Common myeloid progenitor, CD34-positive (primary cell): Measurements from ENCODE around the gene SBF2.
A peak's percentile ranks its signal among the peaks of the same experiment; 100 is the strongest.

Source experiments
- CTCF ChIA-PET: fragments of 350-600 bp; sonication (Branson Sonifier 250); formaldehyde crosslinking; loops from one replicate; lab custom pipeline; 2021; ENCODE audit warnings: antibody characterized with exemption; lab: Charles Lee
- POLR2A ChIA-PET: fragments of 350-600 bp; sonication (Branson Sonifier 250); formaldehyde crosslinking; loops from one replicate; lab custom pipeline; 2021; ENCODE audit warnings: antibody characterized with exemption; lab: Charles Lee
- DNase-seq, 3 donors: peaks; one replicate each; pipeline versions ENCODE4 v3.0.0 to v3.0.0-alpha.2; 2013
- H3K27ac ChIP-seq, 2 experiments: 1 replicate in 1 of 2; 2 replicates in 1 of 2; pipeline ENCODE4 v1.7.0; 2013; ENCODE audit warnings: inconsistent platforms in 2 of 2, low read length in 2 of 2, mild to moderate bottlenecking in 2 of 2, low read depth in 1 of 2, moderate library complexity in 1 of 2; ENCODE audit not compliant: severe bottlenecking in 2 of 2, insufficient read depth in 1 of 2, poor library complexity in 1 of 2
- H3K27me3 ChIP-seq, 5 experiments: replicated peaks in 2 of 5; 1 replicate in 3 of 5; 2 replicates in 2 of 5; pipeline versions ENCODE4 v1.6.1 to v1.7.0; 2013; ENCODE audit warnings: low read length in 4 of 5, mild to moderate bottlenecking in 2 of 5, moderate library complexity in 2 of 5, inconsistent platforms in 1 of 5; ENCODE audit not compliant: insufficient read depth in 5 of 5, control insufficient read depth in 4 of 5
- H3K36me3 ChIP-seq, 4 experiments: 1 replicate in 2 of 4; 2 replicates in 2 of 4; pipeline versions ENCODE4 v1.6.1 to v1.7.0; 2013; ENCODE audit warnings: low read length in 3 of 4, control low read depth in 1 of 4, mild to moderate bottlenecking in 1 of 4; ENCODE audit not compliant: control insufficient read depth in 4 of 4, insufficient read depth in 4 of 4
- H3K4me1 ChIP-seq, 4 experiments: 1 replicate in 3 of 4; 2 replicates in 1 of 4; pipeline versions ENCODE4 v1.6.1 to v1.7.1; 2013; ENCODE audit warnings: low read length in 3 of 4, mild to moderate bottlenecking in 3 of 4, control low read depth in 1 of 4, inconsistent platforms in 1 of 4, moderate library complexity in 1 of 4; ENCODE audit not compliant: control insufficient read depth in 4 of 4, insufficient read depth in 4 of 4; ENCODE audit errors: control extremely low read depth in 1 of 4
- H3K4me3 ChIP-seq, 7 experiments: 1 replicate in 4 of 7; 2 replicates in 3 of 7; pipeline versions ENCODE4 v1.5.1 to v1.7.0; 2013; ENCODE audit warnings: mild to moderate bottlenecking in 7 of 7, low read length in 6 of 7, moderate library complexity in 6 of 7, inconsistent platforms in 2 of 7, low read depth in 2 of 7, control low read depth in 1 of 7; ENCODE audit not compliant: insufficient read depth in 4 of 7, control insufficient read depth in 1 of 7; ENCODE audit errors: extremely low read depth in 1 of 7
- H3K9me3 ChIP-seq, 5 experiments: 1 replicate in 4 of 5; 2 replicates in 1 of 5; pipeline versions ENCODE4 v1.6.1 to v1.7.1; 2013; ENCODE audit warnings: low read length in 4 of 5, mild to moderate bottlenecking in 2 of 5, inconsistent platforms in 1 of 5, low read depth in 1 of 5, moderate library complexity in 1 of 5; ENCODE audit not compliant: control insufficient read depth in 4 of 5, insufficient read depth in 2 of 5; ENCODE audit errors: control extremely low read depth in 1 of 5
- WGBS: methylation state at CpG from one replicate; pipeline ENCODE4 v1.1.5; 2013; ENCODE audit not compliant: insufficient coverage; 5-methylcytosine and 5-hydroxymethylcytosine counted together

SBF2 gene

DNA sequence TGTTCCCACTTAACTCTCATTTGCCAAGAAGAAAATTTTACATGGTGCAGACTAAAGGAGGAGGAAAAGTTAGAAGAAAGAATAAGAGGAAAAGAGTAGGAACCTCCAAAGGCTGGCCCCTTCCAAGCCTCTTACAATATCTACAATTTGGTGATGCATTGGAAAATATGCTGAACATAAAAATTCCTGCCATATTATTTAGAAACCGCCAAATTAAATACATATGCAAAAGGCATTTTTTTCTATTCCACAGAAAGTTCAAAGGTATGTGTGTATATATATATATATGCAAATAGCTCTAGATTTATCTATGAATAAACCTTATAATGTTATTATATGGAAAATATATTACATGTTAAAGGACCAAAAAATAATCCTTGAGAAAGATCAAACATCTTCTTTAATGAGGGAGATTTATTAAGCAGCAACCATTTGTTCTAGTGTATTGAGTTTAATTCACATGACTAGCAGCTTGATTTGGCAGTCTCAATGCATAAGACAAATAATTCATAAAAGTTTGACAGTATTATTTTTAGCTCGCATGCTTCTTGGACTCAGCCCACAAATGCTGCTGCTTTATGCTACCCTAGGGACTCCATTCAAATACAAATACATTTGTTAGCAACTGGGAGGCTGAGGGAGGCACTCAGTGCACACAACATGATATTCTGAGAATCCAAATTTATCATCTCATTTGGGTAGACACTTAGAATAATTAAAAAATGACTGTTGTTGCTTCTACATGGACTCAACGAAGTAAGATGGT is 184.9 kb downstream of the SBF2 start:
- H3K36me3 ChIP-seq = no peaks in the 10 kb centered on the region
- no peaks in the 10 kb centered on the region for H3K9me3 ChIP-seq
- peaks cover 0 to 10% (median 2%) of the 10 kb centered on the region in 4 experiments for H3K4me1 ChIP-seq
- H3K4me3 ChIP-seq = no peak overlapping the region
- CTCF ChIA-PET = no interaction called here
- no peak overlapping the region for H3K27ac ChIP-seq
- H3K27me3 ChIP-seq = no peaks in the 10 kb centered on the region
- POLR2A ChIA-PET = no interaction called here
- DNase-seq = peak in 2 of 3 donors; percentile 5 to 30
- WGBS = no CpG with 5 or more reads among the region's 3 CpGs

DNA sequence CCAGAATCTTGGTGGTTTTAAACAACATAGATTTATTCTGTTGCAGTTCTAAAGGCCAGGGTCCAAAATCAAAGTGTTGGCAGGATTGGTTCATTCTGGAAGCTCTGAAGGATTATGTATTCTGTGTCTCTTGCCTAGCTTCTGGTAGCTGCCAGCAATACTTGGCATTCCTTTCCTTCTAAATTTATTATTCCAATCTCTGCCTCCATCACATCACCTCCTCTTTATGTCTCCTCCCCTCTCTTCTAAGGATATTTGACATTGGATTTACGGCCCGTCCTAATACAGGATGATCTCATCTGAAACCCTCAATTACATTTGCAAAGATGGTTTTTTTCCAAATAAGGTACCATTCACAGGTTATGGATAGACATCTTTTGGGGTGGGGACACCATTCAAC is 186.5 kb downstream of the SBF2 start:
- ChIA-PET POLR2A (no interaction called here), CTCF (no interaction called here)
- H3K4me3 ChIP-seq = no peak overlapping the region
- no peak for DNase-seq
- no peaks in the 10 kb centered on the region for H3K9me3 ChIP-seq
- no peaks in the 10 kb centered on the region for H3K36me3 ChIP-seq
- H3K27ac ChIP-seq = no peak overlapping the region
- 100% methylated on average over 2 of the region's 2 CpGs for WGBS
- H3K4me1 ChIP-seq = peaks cover 0 to 10% (median 2%) of the 10 kb centered on the region in 4 experiments
- no peaks in the 10 kb centered on the region for H3K27me3 ChIP-seq

DNA sequence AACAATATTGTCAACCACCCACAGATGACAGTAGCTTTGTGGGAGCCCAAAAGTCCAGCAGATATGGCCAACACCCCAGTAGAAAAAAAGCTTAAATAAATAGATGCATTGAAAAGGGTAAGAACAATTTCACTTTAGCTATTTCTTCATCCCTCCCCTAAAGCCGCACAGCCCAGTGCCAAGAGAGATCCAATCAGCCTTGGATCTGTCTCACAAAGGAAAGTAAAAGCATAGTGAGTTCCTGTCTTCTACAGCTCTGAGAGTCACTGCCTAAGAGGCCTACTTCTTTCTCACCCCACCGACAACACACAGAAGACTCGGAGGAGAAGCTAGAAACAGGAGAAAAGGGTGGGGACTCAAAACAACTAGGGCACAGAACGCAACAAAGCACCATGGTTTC is 196.4 kb downstream of the SBF2 start:
- CTCF ChIA-PET = no interaction called here
- Histone ChIP-seq H3K27me3 (no peaks in the 10 kb centered on the region), H3K27ac (no peak overlapping the region), H3K4me1 (no peaks in the 10 kb centered on the region), H3K4me3 (no peak overlapping the region), H3K36me3 (peaks cover 0 to 19% (median 4%) of the 10 kb centered on the region in 4 experiments), H3K9me3 (peaks cover 4 to 30% (median 20%) of the 10 kb centered on the region in 5 experiments)
- POLR2A ChIA-PET = no interaction called here
- WGBS = 83% methylated on average over 1 of the region's 4 CpGs
- DNase-seq = no peak

DNA sequence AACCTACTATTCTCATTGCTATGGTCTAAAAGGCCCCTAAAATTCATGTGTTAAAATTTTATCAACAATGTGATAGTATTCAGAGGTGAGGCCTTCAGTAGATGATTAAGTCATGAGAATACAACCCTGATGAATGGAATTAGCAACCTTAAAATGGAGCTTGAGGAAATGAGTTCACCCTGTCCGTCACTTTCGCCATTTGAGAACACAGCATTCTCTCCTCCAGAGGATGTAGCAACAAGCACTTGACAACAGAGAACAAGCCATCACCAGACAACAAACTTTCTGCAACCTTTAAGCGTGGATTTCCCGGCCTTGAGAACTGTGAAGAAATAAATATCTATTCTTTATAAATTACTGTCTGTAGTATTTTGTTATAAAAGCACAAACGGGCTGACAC is 197.0 kb downstream of the SBF2 start:
- Histone ChIP-seq H3K4me3 (no peak overlapping the region), H3K27ac (no peak overlapping the region), H3K4me1 (peaks cover 0 to 1% (median under 1%) of the 10 kb centered on the region in 4 experiments), H3K36me3 (peaks cover 0 to 19% (median 4%) of the 10 kb centered on the region in 4 experiments), H3K9me3 (peaks cover 4 to 30% (median 20%) of the 10 kb centered on the region in 5 experiments), H3K27me3 (no peaks in the 10 kb centered on the region)
- CTCF ChIA-PET = no interaction called here
- 100% methylated on average over 3 of the region's 5 CpGs for WGBS
- POLR2A ChIA-PET = no interaction called here
- DNase-seq = no peak

DNA sequence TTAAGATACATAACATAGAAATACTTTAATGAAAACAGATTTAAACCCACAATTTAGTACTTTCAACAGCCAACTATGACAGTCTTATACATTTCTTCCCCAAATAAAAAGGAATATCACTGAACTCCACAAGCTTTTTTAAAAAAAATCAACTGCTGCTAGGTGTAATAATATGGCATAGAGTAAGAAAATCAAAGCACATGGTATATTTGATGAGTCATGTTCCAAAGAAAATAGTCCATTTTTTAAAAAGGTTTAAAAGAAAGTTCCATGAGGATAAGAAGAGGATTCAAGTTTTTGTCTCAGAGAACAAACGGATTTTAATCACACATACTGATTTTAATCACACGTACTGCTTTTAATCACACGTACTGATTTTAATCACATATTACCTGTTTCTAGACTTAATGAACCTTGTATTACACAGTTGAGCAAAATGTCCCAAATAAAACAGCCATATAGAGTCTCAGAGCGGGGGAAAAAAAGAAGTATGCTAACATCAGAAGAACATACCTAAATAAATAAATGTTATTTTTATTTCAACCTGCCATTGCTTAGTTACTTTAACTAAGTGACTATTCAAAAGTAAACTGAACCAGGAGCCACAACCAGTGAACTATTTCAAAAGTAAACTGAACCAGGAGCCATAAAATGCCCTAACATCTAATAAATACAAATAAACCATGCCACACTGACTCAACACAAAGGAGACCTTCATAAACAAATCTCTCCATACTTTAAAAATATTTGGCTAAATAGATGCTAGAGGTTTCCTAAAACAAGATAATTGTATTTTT is 198.4 kb downstream of the SBF2 start:
- POLR2A ChIA-PET = no interaction called here
- peaks cover 2 to 8% (median 5%) of the 10 kb centered on the region in 4 experiments for H3K4me1 ChIP-seq
- H3K4me3 ChIP-seq = no peak overlapping the region
- CTCF ChIA-PET = no interaction called here
- H3K9me3 ChIP-seq = peaks cover 4 to 29% (median 14%) of the 10 kb centered on the region in 5 experiments
- no peak overlapping the region for H3K27ac ChIP-seq
- H3K36me3 ChIP-seq = peaks cover 0 to 14% (median 4%) of the 10 kb centered on the region in 4 experiments
- DNase-seq = no peak
- no peaks in the 10 kb centered on the region for H3K27me3 ChIP-seq
- WGBS = 80% methylated on average over 1 of the region's 4 CpGs

DNA sequence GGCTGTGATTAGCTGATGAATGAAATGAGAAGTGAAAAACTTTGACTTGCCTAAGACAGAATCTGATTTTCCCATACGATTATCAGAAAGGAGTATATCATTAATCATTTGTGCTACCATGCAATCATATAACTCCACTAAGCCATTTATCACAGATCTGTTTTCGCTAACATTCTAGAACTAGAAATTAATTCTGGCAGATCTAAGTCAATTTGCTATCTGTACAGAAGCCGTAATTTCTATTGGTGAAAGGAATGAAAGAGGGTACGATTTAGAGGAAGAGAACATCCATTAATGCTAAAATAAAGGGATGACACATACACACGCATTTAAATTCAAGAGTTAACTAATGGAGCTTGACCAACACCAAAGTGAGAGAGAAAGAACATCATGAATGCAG is 201.6 kb downstream of the SBF2 start:
- Histone ChIP-seq H3K36me3 (peaks cover 0 to 3% (median 1%) of the 10 kb centered on the region in 4 experiments), H3K27me3 (no peaks in the 10 kb centered on the region), H3K27ac (no peak overlapping the region), H3K4me1 (peaks cover 2 to 8% (median 5%) of the 10 kb centered on the region in 4 experiments), H3K9me3 (peaks cover 0 to 2% (median under 1%) of the 10 kb centered on the region in 5 experiments), H3K4me3 (no peak overlapping the region)
- no CpG with 5 or more reads among the region's 5 CpGs for WGBS
- POLR2A ChIA-PET = no interaction called here
- CTCF ChIA-PET = no interaction called here
- DNase-seq = no peak
